Measurements from ENCODE around the gene CYB5B. TPM values are rescaled to one million over a fixed set of nuclear protein-coding genes. Genes with fewer than 3 reads are reported as not detected.

The CYB5B gene, protein sequence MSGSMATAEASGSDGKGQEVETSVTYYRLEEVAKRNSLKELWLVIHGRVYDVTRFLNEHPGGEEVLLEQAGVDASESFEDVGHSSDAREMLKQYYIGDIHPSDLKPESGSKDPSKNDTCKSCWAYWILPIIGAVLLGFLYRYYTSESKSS
- 83.7 TPM for total RNA-seq

DNA sequence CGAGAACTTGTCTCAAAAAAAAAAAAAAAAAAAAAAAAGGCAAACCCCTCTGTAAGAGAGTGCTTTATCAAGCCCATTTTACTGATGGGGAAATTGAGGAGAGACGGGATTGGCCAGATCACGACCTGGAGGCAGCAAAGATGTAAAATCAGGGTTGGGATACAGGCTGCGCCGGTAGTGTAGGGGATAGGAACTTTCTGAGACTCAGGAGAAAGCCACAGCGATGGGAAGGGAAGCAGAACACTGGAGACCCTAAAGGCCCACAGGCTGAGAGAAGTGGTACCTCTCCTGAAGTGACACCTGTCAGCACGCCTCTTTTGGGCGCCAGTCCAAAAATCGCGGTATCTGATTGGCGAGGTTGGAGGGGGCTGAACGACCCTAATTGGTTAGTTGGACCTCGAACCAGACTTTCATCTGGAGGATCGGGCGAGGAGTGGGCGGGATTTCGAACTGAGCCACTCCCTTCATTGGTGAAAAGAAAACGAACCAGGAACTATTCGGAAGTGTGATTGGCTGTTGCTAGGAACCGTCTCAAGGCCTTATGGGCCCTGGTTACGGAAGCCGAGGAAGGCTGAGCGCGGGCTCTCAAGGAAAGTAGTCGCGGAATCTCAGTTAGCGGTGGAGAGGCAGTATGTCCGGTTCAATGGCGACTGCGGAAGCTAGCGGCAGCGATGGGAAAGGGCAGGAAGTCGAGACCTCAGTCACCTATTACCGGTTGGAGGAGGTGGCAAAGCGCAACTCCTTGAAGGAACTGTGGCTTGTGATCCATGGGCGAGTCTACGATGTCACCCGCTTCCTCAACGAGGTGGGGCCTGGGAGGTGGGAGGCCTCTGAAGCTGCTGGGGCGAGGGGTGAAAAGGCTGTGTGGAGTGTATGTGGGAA is at the start of gene CYB5B:
Gene CYB5B, plus strand, starts transcription at position 567 of the 882 bp plus-strand sequence. Its CDS starts 65 bp downstream, at position 632.
- ATAC-seq: peak; percentile 99

GRCh38 chr16:69376393-69377059 is 47.9 kb upstream of the CYB5B start:
- ATAC-seq: no peak

DNA sequence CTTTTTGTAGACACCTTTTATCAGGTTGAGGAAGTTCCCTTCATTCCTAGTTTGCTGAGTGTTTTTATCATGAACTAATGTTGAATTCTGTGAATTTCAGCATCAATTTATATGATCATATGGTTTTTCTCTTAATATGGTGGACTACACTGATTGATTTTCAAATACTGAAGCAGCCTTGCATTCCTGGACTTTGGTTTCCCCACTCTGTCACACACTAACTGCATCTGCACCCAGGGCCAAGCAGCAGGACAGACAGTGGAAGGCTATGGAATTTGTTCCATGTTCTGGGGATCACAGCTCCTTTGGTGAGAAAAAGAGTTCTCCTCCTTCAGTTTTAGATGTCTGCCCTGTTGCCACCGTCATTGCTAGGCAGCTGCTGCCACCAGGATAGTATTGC is 46.4 kb upstream of the CYB5B start:
- ATAC-seq: no peak

DNA sequence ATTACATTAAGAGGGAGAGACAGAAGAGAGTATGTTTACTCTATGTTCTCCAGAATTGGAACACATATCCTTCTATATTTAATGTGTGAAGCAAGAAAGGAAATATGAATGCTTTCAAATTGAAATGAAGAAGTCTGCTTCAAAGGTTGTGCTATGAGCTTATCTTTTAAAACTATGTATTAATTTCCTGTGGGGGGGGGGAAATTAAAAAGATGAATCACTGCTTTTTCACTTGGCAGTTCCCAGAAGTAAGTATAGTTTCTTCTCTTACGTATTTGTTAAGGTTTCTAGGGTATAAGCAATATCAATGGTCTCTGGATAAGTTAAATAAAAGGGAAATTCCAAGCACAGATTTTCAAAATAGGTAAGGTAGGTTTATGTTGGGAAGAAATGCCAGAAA is 45.7 kb upstream of the CYB5B start:
- ATAC-seq: no peak

- no peak for ATAC-seq
Measured at GRCh38 chr16:69381231-69381630, 43.2 kb upstream of the CYB5B start.

GRCh38 chr16:69382421-69382820 is 42.0 kb upstream of the CYB5B start:
- no peak for ATAC-seq

DNA sequence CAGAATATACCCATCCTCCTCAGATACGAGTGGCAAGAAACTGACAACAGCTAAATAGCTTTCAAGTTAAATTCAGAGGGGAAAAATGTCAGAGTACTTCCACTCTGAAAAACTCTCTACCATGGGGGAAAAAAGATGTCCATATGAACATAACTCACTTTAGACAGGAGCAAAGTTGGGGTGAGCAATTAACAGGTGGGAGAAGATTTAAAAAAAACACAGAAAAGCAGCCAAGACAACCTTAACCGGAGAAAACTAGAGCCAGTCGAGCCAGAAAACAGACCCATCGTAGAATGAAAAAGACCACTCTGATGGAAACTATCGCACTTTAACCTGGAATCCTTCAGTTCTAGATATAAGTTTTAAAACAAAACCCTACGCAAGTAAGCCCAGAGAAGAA is 39.4 kb upstream of the CYB5B start:
- ATAC-seq: no peak

- no peak for ATAC-seq
Measured at GRCh38 chr16:69386596-69386995, 37.8 kb upstream of the CYB5B start.

GRCh38 chr16:69393898-69394849 is 30.2 kb upstream of the CYB5B start:
- ATAC-seq: no peak

GRCh38 chr16:69395859-69396186 is 28.6 kb upstream of the CYB5B start:
- no peak for ATAC-seq

DNA sequence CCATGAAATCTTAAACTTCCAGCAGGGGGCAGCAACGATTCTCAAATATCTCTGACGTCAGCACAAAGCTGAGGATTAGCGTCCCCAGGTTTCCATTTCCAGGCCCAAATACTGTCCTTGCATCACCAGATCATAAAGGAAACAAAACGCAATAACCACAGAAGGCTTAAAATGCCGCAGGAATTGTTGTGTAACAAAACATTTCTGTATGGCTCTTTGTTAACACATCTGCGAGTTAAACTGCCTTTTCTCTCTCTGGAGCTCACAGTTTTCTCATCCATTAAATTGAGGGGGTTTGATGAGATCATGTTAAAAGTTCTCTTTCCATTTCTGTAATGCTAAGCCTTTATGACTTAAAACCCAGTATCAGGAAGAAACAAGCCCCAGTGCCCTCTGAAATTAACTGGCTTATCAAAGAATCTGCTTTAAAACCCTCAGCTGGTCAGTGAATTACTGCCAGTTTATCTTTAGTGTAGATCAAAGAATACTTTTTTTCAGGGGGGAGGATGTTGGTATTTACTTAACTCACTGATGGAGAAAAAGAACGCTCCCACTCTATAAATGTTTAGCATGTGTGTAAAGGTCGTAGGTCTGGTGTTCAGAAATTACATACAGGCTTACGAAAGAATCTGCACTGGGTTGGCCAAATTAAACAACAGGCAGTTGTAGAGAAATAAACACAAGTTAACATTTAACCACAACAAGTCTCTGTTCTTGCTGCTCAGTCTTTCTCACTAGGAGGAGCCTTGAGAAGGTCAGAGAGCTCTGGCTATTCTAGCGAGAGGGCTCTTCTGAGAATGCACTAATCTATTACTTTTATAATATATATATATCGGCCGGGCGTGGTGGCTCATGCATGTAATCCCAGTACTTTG is 28.0 kb upstream of the CYB5B start:
- peak; percentile 80 for ATAC-seq

GRCh38 chr16:69397821-69398521 is 26.4 kb upstream of the CYB5B start:
- peak; percentile 50 for ATAC-seq

DNA sequence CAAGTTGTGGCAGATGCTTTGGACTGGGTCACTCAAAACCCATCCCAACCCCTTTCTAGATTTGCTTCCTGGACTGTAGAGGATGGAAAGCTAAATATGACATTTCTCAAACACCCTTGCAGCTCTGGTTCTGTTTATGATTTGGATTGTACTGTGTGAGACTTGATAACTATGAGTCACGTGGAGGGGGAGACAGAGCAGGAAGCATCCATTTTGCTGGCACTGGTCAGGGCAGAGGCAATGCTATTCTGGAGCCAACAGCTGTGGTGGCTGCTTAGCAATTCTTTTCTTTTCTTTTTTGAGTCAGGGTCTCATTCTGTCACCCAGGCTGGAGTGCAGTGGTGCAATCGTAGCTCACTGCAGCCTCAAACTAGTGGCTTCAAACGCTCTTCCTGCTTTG is 25.1 kb upstream of the CYB5B start:
- no peak for ATAC-seq

DNA sequence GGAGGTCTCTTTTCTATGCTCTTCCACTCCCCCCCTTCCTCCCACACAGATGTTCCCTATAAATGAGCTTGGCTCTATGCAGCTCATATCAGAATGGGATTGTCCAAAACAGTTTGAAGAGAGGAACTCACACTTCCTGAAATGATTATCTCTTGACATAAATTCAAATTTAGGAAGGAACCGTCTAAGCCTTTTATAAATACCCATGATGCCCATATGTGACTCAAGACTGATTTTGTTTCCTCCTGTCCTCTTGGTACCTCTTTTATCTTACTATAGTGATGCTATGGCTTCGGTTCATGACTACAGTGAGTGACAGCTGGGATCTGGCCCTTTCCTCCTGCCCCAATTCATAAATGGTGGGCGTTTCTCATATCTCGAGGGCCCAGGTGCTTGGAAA is 22.0 kb upstream of the CYB5B start:
- ATAC-seq: no peak

DNA sequence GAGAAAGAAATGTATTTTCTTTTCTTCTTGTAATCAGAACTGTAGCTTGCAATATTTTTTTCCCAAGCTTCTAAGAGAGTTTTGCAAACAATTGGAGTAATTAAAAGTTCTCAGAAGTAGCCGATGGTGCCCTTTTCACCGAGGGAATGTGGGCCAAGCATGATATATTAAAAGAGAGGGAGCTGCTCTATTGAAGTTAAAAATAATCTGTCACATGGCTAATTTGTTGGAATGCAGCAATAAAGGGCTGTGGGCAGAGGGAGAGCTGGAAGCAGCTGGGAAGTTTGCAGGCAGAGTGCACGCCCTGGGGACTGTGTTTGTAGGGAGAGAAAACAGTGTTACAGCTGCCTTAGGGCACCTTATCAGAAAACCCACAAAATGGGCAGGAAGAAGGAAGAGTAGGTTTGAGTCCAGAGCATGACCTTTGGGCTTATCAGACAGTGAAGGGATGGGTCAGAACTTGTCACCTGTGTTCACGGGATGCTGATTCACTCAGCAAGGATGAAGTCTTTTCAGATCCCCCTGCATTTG is 20.1 kb upstream of the CYB5B start:
- peak; percentile 17 for ATAC-seq

- ATAC-seq: no peak
Measured at GRCh38 chr16:69405326-69405725, 19.1 kb upstream of the CYB5B start.

GRCh38 chr16:69405757-69406156 is 18.7 kb upstream of the CYB5B start:
- peak; percentile 39 for ATAC-seq

- ATAC-seq: no peak
Measured at GRCh38 chr16:69406780-69407331, 17.6 kb upstream of the CYB5B start.

DNA sequence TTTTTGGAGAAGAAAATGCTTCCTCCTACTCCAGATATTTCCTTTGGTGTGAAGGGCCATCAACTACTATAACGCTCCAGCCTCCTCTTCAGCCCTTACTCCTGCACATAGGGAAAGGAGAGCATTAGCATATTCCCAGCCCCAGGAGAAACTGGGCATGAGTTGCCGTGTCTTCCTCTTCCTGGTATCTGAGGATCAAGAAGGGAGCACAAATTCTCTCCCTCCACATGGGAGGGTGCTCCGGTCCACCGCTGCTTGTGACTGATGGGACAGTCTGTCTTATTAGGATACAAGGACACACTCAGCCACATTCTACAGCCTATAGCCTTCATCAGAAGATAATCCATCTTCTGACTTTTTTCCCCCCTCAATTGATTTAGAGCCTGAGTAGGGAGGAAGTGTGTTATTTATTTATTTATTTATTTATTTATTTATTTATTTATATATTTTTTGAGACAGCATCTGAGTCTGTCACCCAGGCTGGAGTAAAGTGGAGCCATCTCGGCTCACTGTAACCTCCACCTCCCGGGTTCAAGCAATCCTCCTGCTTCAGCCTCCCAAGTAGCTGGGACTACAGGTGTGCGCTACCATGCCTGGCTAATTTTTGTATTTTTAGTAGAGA is 16.6 kb upstream of the CYB5B start:
- no peak for ATAC-seq

DNA sequence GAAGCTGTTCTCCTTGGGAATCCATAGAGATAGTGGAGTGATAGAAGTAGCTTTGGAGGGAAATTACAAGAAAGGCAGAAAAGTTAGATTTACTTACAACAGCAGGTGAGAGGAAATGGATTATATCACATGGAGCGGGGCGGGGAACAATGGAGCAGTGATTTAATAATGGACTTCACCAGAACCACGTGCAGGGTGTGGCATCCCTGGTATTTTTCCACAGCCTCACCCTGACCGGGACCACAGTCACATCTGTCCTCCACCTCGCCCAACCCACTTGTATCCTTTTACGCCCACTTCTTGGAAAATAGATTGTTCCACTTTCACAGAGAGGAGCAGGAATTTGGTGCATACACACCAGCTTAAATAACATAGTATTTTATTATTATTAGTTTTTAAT is 15.9 kb upstream of the CYB5B start:
- ATAC-seq: peak; percentile 77

Measured in esophagus mucosa (tissue), 1 donor.